Hematopoietic multipotent progenitor cell treated with erythropoietin and hydrocortisone succinate and interleukin-3 and kit ligand, for 8 days (in vitro differentiated cells): Measurements from ENCODE around the gene CD1E.
"Not testable (repeated sequence)": the region's sequence is repeated elsewhere in the genome, so short reads cannot be mapped to it uniquely, and the experiment has no call there.

Experiments used
- DNase-seq: peaks from one replicate; pipeline ENCODE4 v3.0.0-alpha.2; 2015

Gene CD1E

GRCh38 chr1:158353303-158354075, at the start of gene CD1E:
Gene CD1E (plus strand): TSS chr1:158353894. CDS start chr1:158353989, 95 bp downstream.
- no peak for DNase-seq

DNA sequence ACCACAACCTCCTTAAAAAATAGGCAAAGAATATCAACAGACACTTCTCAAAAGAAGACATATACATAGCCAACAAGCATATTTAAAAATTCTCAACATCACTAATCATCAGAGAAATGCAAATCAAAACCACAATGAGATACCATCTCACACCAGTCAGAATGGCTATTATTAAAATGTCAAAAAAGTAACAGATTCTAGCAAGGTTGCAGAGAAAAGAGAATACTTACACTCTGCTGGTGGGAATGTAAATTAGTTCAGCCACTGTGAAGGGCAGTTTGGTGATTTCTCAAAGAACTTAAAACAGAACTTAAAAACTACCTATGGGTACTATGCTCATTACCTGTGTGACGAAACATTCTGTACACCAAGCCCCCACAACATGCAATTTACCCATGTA, 43.1 kb upstream of the CD1E start:
- no peak for DNase-seq

DNA sequence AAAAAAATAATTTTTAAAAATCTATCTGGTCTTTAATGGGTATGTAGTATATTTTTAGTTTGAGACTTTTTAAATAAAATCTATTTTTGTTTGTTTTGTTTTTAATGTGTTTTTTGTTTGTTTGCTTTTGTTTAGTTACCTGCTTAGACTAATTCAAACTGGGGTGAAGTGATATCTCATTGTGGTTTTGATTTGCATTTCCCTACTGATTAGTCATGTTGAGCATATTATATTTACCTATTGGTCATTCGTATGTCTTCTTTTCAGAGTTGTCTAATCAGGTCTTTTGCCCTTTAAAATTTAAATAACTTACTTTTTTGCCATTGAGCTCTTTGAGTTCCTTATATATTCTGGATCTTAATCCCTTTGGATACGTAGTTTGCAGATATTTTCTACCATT, 42.6 kb upstream of the CD1E start:
- DNase-seq = no peak

DNA sequence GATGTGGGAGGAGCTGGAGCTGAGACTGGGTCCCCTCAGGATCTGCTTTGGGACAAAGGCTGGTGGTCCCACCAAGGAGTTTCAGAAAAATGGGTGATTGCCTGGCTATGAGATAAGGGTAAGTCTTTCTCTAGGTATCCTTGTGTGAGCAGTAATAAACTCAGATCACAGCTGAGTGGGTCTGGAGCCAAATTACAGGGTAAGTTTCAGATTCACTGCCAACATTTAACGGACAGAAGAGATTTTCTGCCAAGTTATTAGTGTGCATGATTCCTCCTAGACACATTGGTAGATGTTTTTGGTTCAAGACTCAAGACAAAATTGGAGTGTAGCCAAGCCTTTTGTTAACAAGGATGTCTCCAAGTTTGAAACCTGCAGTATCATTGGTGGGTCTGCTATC, 29.8 kb upstream of the CD1E start:
- DNase-seq = no peak

DNA sequence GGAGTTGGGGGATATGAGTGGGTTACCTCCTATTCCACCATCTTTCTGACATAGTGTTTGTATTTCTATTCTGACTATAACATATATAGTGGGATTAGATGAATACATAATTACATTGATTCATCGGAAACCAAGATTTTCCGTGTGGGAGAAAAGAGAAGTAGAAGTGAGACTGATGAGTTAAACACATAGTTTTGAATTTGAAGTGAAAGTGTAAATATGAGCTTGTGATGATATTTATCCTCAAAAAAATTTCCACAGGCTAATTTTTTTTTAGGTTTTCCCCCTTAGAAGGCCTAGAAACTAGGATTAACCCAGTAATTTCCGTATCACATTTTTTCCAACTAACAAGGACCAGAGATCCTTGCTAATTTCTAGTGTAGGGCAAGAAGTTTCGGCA, 29.3 kb upstream of the CD1E start:
- no peak for DNase-seq

DNA sequence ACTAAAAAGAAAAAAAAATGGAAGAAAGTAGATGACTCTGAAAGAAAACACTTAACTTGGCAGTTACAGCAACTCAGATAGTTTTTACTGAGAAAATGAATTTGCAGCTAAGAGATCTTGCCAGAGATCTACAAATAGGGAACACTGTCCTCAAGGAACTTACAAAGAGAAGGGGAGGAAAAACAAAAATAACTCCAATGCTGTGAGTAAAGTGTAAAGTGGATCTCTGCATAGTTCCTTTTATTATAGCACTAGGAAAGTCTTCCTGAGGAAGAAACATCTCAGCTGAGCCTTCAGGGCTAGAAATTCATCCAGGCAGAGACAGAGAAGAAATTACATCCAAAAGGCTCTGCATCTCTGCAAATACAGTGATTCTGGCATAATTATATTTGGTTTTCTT, 26.2 kb upstream of the CD1E start:
- no peak for DNase-seq

DNA sequence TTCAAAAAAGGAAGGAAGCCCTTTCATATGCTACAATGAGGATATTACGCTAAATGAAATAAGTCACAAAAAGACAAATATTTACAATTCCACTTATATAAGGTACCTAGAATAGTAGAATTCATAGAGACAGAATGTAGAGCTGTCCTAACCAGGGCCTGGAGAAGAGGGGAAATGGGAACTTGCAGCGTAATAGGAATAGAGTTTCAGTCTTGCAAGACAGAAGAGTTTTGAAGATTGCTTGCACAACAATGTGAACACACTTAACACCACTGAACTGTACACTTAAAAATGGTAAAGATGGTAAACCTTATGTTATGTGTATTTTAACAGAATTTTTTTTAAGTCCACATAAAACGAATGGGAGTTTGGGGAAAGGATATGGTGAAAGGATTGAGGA, 25.3 kb upstream of the CD1E start:
- DNase-seq = no peak

- no peak for DNase-seq
Measured at GRCh38 chr1:158329300-158329699, 24.4 kb upstream of the CD1E start.

DNA sequence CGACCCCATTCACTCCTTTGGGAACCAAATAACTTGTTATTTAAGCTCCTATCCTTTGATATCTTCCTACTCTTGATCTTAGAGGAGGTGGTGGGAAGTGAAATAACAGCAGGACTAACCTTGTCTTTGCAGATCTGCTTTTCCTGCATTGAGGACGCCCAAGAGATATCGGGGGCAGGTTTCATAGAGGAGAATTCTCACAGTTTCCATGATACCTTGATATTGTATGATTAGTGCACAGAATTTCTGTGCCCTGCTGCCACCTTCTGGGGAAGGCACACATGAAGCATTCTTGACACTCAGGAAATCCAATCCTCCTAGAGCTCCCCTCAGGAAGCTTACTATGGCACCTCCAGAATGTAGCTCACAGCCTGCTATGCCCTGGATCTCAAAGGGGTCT, 24.0 kb upstream of the CD1E start:
- DNase-seq = peak; percentile 31

DNA sequence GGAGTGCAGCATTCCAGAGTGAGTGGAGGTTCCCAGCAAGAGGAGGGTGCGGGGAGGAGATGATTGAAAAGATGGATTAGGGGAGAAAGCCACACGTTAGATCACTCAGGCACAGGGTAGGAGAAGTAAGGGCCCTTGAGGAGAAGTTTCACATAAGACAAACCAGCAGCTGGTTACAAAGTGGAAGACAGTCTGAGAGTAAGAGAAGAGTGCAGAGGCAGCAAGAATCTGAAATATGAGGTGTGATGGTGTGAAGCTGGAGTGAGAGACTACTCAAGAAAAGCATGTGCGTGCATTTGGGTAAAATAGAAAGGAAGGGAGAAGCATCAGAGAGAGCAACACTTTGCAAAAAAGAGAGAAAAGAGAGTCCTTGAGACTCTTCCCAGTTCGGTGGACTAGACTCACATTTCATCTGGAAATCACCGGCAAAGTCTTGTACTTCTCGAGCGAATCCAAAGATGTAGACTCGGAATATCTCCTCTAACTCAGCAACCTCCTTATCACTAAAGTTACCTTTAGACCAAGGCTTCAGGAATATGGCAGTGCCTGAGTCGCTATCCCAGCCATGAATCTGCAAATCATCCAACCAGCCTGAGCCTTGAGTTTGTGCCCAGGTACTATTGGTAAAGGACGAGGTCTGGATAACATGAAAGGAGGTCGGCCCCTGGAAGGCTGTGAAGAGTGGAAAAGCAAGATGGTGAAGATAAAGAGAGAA, 23.1 kb upstream of the CD1E start:
- no peak for DNase-seq

GRCh38 chr1:158331106-158331425, 22.6 kb upstream of the CD1E start:
- no peak for DNase-seq

GRCh38 chr1:158331481-158332150, 22.1 kb upstream of the CD1E start, which contains the start of gene CD1B:
Gene CD1B (minus strand): TSS chr1:158331531. CDS start chr1:158331423, 108 bp downstream.
- no peak for DNase-seq

- no peak for DNase-seq
Measured at GRCh38 chr1:158333405-158334155, 20.1 kb upstream of the CD1E start.

- no peak for DNase-seq
Measured at GRCh38 chr1:158334526-158335212, 19.0 kb upstream of the CD1E start.

DNA sequence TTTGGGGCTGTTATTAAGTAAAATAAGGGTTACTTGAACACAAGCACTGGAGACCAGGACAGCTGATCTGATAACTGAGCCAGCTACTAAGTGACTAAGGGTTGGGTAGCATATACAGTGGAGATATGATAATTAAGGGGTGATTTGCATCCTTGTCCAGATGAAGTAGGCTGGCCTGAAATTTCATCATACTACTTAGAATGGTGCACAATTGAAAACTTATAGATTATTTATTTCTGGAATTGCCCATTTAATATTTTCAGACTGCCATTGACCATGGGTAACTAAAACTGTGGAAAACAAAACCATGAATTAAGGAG, 18.5 kb upstream of the CD1E start:
- no peak for DNase-seq

DNA sequence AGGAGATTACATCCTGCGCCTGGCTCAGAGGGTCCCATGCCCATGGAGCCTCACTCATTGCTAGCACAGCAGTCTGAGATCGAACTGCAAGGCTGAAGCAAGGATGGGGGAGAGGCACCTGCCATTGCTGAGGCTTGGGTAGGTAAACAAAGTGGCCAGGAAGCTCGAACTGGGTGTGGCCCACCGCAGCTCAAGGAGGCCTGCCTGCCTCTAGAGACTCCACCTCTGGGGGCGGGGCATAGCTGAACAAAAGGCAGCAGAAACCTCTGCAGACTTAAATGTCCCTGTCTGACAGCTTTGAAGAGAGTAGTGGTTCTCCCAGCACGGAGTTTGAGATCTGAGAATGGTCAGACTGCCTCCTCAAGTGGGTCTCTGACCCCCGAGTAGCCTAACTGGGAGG, 17.3 kb upstream of the CD1E start:
- DNase-seq = not testable (repeated sequence)

DNA sequence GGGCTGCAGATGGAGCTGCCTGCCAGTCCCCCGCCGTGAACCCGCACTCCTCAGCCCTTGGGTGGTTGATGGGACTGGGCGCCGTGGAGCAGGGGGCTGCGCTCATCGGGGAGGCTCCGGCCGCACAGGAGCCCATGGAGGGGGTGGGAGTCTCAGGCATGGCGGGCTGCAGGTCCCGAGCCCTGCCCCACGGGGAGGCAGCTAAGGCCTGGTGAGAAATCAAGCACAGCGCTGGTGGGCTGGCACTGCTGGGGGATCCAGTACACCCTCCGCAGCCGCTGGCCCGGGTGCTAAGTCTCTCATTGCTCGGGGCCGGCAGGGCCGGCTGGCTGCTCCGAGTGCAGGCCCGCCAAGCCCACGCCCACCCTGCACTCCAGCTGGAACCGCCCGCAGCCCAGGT, 4.7 kb upstream of the CD1E start:
- not testable (repeated sequence) for DNase-seq

- DNase-seq = no peak
Measured at GRCh38 chr1:158354255-158354654, 561 bp downstream of the CD1E start.

GRCh38 chr1:158355773-158356285, 2.1 kb downstream of the CD1E start:
- no peak for DNase-seq

DNA sequence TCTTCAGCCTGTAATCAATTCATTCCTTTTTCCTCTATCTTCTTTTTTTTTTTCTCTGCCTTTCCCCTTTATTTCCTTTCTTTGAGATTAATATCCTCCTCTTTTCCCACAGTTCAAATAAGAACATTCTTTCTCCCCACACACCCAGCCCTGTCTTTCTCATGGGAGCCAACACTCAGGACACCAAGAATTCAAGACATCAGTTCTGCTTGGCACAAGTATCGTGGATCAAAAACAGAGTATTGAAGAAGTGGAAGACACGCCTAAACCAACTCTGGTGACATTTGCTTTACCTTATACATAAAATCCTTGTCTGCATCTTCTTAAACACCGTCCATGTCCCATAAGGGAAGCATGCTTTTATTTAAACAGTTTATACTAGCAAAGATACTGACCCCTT, 2.9 kb downstream of the CD1E start:
- DNase-seq = no peak

GRCh38 chr1:158357441-158357840, 3.7 kb downstream of the CD1E start:
- no peak for DNase-seq

GRCh38 chr1:158362482-158362881, 8.8 kb downstream of the CD1E start:
- DNase-seq = no peak

- DNase-seq = no peak
Measured at GRCh38 chr1:158362941-158363340, 9.2 kb downstream of the CD1E start.
